GM12891 (cell line): ENCODE measurements around the gene MYO15A.
"Not testable (repeated sequence)": the region's sequence is repeated elsewhere in the genome, so short reads cannot be mapped to it uniquely, and the experiment has no call there.

Experiments used
- PAX5 ChIP-seq: IDR thresholded peaks from 2 replicates; pipeline ENCODE4 v1.6.1; 2011; ENCODE audit warnings: low read length, moderate library complexity, mild to moderate bottlenecking; ENCODE audit not compliant: insufficient read depth, severe bottlenecking
- POLR2A ChIP-seq: IDR thresholded peaks from 2 replicates; pipeline ENCODE4 v1.6.1; 2011; ENCODE audit warnings: low read depth, low read length, control low read depth
- POLR2AphosphoS5 ChIP-seq: IDR thresholded peaks from 2 replicates; pipeline ENCODE4 v1.6.1; 2011; ENCODE audit warnings: low read depth, low read length, control low read depth
- TAF1 ChIP-seq: IDR thresholded peaks from 2 replicates; pipeline ENCODE4 v1.6.1; 2011; ENCODE audit warnings: low read depth, low read length, control low read depth

DNA sequence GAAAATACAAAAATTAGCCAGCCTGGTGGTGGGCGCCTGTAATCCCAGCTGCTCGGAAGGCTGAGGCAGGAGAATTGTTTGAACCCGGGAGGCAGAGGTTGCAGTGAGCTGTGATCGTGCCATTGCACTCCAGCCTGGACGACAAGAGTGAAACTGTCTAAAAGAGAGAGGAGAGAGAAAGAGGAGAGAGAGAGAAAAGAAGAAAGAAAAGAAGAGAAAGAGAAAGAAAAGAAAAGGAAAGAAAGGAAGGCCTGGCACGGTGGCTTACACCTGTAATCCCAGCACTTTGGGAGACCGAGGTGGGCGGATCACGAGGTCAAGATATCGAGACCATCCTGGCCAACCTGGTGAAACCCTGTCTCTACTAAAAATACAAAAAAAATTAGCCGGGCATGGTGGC, 108.3 kb downstream of the MYO15A start:
- not testable (repeated sequence) for TF ChIP-seq POLR2A, POLR2AphosphoS5, PAX5, TAF1
